ENCODE measurements around the gene BZW2. TPM values are rescaled to one million over a fixed set of nuclear protein-coding genes. Genes with fewer than 3 reads are reported as not detected.

The BZW2 gene
- total RNA-seq (2014; rRNA removed; shearing (Covaris generic)), result 265 and 341 TPM in 2 replicates

- DNase-seq (ENCODE audit: low spot score), result peak; percentile 100
These were observed at the start of gene BZW2, which contains the start of gene ANKMY2 for GRCh38 chr7:16645593-16646471. TSS of gene BZW2 (plus strand) at chr7:16646181. CDS start at chr7:16665444, 19,263 bp downstream. TSS of gene ANKMY2 (minus strand) at chr7:16645754. CDS start at chr7:16645573, 181 bp downstream.

DNA sequence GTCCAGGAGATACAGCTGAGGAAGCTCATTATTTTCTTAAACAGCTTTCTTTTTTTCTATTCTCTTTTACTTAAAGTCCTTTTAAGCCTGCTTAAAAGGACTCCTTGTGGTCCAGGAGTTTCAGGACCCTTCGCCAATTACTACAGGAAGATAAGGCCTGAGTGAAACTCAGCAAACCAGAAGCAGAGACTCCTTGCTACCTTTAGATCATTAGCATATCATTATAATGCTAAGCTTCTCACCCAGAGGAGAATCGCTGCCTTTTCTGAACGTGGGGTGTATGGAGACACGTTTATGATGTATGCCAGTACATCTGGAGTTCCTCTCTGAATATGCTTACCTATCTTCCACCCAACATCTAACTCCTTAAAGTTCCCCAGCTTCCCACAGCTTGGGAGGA is 48.0 kb upstream of the BZW2 start:
- DNase-seq (ENCODE audit: low spot score), result no peak

DNA sequence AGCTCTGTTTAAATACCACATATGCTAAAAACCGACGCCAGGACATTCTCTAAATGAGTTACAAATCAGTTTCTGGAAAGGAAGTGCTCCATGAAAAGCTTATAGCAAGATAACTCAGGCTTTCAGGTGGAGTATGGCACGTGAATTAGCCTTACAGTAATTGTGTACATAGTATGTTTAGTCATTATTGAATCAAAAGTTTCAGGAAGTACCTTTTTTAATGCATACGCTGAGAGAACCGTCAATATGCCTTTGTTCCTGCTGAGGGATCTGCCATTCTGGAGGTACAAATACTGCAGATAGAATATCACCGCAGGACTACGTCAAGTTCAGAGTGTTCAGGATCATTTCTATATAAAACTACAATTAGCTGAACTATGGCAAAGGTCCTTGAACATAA is 46.1 kb upstream of the BZW2 start:
- DNase-seq (ENCODE audit: low spot score), result no peak

GRCh38 chr7:16603633-16604032 is 42.3 kb upstream of the BZW2 start:
- no peak for DNase-seq (ENCODE audit: low spot score)

DNA sequence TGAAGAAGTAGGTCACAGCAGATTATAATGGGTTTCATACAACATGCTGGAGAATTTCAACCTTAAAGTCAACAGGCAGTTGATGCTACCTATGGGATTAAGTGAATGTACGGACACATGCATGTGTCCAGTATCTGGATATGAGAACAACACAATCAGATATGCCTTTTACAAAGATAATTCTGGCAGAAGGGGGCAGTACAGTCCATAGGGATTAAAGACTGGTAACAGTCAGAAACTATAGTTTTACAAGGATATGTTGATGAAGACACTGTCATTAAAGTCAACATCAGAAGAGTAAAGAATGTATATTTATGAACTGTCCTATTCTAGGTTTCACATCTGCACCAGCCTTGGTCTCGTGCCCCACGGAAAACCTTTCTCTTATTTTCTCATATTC is 41.9 kb upstream of the BZW2 start:
- DNase-seq (ENCODE audit: low spot score), result no peak

GRCh38 chr7:16606704-16607103 is 39.3 kb upstream of the BZW2 start:
- no peak for DNase-seq (ENCODE audit: low spot score)

- DNase-seq (ENCODE audit: low spot score), result no peak
These were observed 36.0 kb upstream of the BZW2 start for GRCh38 chr7:16609842-16610450.

- DNase-seq (ENCODE audit: low spot score), result no peak
These were observed 34.3 kb upstream of the BZW2 start for GRCh38 chr7:16611711-16612110.

GRCh38 chr7:16615228-16615627 is 30.8 kb upstream of the BZW2 start:
- no peak for DNase-seq (ENCODE audit: low spot score)

DNA sequence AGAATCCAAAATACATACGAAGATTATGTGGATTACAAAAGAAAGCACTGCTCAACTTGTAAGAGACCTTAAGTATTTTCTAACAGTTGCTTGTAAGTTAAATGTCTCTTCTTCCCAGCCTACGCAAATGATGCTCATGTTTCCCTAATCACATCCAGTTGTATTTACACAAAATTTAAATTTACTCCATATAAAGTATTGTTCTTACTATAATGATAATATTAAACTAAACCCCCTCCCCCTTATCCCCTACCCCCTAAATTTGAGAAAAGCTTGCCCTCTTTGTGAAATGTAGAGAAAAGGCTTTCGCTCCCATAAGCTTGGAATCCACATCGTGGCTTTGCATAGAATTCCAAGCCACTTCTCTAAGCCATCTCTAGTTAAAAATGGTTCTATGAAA is 29.9 kb upstream of the BZW2 start:
- no peak for DNase-seq (ENCODE audit: low spot score)

GRCh38 chr7:16616542-16616941 is 29.4 kb upstream of the BZW2 start:
- no peak for DNase-seq (ENCODE audit: low spot score)

DNA sequence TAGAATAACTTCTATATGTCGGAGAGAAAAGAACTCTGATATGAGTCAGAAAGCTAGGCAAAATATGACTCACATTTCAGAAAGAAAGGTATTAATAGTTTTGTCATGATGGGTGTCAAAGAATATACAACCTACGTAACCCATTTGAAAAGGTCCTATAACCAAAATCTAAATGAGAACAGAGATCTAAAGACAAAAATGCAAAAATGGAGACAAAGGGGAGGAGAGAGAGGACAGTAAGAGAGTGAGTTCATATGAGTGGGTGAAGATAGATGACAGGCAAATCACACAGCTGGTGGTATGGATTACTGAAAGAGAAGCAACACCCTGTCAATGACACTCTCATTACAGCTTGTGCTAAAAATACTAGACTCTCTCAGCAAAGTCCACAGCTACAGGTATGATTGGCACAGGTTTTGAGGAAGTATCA is 26.0 kb upstream of the BZW2 start:
- DNase-seq (ENCODE audit: low spot score), result no peak

DNA sequence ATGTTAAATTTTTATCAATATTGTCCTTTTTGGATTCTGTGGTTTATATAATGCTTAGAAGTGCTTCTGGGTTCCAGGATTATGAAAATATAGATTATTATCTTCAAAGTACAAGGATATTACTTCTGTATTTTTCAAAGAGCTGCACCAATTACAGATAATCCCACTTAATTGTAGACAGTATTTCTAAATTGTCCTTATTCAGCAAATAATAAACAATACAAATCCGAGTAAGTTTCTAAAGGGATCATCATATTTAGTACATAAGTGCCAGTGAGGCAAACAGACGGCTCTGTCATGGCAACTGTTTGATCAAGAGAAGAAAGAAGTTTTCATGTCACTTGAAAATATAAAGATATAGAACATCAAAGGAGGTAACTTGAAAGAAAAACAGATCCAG is 19.6 kb upstream of the BZW2 start:
- no peak for DNase-seq (ENCODE audit: low spot score)

- DNase-seq (ENCODE audit: low spot score), result no peak
These were observed 18.7 kb upstream of the BZW2 start for GRCh38 chr7:16627236-16627635.

DNA sequence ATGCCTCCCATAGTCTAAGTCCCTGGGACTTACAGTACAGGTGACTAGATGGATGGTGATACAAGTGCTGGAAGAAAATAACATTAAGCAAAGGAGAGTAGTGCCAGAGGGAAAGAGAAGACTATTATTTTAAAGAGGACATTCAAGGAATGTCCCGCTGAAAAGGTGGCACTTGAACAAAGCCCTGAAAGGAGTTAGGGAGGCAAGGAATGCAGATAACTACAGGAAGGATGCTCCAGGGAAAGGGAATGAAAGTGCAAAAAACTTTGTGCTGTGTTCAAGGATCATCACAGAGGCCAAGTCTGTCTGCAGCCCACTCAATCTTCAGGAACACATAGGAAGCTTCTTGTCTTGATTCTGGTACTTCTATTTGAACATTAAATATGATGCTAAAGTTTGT is 15.3 kb upstream of the BZW2 start:
- DNase-seq (ENCODE audit: low spot score), result no peak

GRCh38 chr7:16634271-16634738 is 11.7 kb upstream of the BZW2 start:
- DNase-seq (ENCODE audit: low spot score), result no peak

GRCh38 chr7:16636555-16637101 is 9.4 kb upstream of the BZW2 start:
- peak; percentile 29 for DNase-seq (ENCODE audit: low spot score)

DNA sequence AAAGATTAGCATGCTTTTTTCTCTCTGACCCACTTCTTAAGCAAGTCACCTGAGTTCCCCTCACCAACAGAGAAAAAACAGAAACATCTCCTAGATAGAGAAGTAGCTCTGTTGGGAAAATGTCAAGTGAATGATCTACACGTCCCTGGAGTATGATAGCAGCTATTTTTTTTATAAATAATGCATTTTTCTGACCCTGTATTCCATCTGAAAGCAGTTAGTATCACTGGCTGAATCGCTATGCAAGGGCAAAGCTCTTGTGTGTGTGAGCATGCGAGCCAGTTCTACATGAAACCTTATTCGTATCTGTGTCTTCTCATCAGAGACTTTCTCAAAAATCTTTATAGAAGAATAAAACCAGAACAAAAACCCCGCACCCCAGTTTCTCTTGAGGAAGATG is 8.6 kb upstream of the BZW2 start:
- DNase-seq (ENCODE audit: low spot score), result no peak

- DNase-seq (ENCODE audit: low spot score), result no peak
These were observed 7.4 kb upstream of the BZW2 start for GRCh38 chr7:16638282-16639280.

DNA sequence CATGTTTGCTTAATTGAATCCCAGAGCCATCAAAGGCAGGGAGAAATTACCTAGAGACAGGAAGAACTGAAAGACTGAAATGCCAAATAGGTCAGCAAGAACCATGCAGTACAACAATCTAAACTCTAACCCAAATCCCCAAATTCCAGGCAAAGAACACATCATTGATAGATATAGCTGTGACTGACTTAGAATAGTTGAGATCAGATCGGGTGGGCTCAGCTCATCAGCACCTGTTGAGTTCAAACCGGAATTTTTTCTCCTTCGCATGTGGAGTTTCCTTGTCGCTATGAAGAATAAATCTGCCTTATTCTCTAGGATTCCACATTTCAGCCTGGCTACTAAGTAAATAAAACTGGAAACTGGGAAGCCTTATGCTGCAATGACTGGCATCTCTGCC is 1.8 kb upstream of the BZW2 start:
- DNase-seq (ENCODE audit: low spot score), result no peak
